HG02798 (cell line): ENCODE data around the gene UBE2D3.

ENCODE experiments used
- ATAC-seq: cut with Tn5 transposase; IDR thresholded peaks from one replicate; pipeline ENCODE4 v1.9.1; 2021; ENCODE audit warnings: mild to moderate bottlenecking; ENCODE audit not compliant: unreplicated experiment, poor library complexity

Gene UBE2D3

DNA sequence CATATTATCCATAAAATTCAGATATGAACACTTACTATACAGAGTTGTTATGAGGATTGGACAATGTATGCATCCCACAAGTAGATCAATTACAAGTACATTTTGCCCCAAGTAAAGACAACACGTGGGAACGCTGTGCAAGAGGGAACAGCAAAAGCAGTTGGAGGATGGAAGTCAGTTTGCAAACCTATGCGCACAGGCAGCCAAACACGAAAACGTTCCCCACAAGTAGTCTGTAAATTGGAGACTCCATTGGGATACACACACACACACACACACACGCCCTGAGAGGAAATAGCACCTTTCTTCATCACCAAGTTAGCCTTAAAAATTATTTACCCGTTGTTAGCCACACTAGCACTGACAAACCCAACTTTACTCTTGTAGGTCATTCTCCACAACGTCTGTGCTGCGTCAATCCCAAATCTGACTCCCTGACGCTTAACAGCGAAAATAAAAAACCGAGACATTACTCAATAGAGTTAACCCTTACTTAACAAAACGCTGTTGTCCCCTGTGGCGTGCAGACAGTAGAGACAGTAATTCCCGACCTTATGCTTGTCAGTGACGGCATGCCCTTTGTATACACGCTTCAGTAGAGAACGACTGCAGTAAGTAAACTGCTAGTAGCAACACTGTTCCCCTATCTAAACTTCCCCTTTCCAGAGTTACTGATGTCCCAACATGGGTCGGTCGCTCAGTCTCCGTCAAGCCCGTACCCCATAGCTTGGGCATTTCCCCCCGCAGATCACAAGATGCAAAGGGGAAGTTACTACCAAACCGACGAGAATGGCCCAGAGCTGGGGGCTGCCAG lies 67.3 kb downstream of the UBE2D3 start:
- peak; percentile 49 for ATAC-seq

- no peak for ATAC-seq
These were observed 68.8 kb downstream of the UBE2D3 start for GRCh38 chr4:102758241-102759160.

- no peak for ATAC-seq
These were observed 69.7 kb downstream of the UBE2D3 start for GRCh38 chr4:102757681-102758080.

GRCh38 chr4:102754044-102754443 lies 73.3 kb downstream of the UBE2D3 start:
- no peak for ATAC-seq

- ATAC-seq: no peak
These were observed 75.4 kb downstream of the UBE2D3 start for GRCh38 chr4:102751941-102752340.
